A673 (cell line): Measurements from ENCODE around the gene DIDO1.

Source experiments
- EZH2 ChIP-seq: fragments of 200-600 bp; sonication (generic); IDR thresholded peaks from 2 replicates; pipeline ENCODE4 v1.6.1; 2017; ENCODE audit warnings: borderline replicate concordance, low read depth, mild to moderate bottlenecking, mixed read lengths, antibody characterized with exemption, low read length; ENCODE audit not compliant: poor library complexity, severe bottlenecking
- TF ChIP-seq, protein P1 (sequence below): fragments of 300-800, 200-600 bp; sonication (generic); conservative IDR thresholded peaks from 2 replicates; pipeline ENCODE4 v1.5.1; 2017; ENCODE audit warnings: low read depth, mild to moderate bottlenecking, antibody characterized with exemption, low read length, moderate library complexity, mixed read lengths

DNA sequence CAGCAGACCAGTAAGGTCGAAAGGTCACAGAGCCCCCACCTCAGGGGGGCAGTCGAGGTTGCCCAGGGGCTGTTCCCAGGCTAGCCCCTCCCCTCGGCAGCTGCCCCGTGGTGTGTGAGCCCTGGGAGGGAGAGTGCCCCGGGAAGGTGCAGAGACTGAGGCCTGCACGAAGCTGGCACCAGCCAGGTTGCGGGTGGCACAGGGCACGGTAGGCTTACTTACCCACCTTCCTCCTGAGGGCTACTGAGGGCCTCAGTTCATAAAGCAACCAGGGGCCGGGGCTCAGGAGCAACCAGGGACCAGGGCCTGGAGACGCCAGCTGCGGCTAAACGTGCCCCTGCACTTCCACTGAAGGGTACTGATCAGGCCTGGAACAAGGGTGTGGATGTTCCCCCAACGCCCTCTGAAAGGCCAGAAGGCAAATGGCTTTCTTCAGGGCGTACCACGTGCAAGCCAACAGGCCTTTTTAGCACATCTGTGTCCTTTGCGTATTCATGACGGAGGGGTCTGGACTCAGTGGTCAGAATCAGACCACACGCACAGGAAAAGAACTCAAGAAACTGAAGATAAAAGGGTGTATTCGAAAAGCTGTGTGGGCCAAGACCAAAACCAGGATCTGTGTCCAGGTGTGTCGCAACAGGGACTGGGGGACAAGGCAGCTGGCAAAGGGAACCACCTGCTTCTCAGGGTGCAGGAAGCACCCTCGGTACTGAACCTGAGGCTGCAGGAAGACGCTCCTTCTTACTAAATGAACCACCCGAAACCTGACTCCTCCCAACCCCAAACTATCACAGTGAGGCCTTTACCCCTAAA lies 40.2 kb downstream of the DIDO1 start:
- no peak for TF ChIP-seq EZH2
- TF ChIP-seq, protein P1, sequence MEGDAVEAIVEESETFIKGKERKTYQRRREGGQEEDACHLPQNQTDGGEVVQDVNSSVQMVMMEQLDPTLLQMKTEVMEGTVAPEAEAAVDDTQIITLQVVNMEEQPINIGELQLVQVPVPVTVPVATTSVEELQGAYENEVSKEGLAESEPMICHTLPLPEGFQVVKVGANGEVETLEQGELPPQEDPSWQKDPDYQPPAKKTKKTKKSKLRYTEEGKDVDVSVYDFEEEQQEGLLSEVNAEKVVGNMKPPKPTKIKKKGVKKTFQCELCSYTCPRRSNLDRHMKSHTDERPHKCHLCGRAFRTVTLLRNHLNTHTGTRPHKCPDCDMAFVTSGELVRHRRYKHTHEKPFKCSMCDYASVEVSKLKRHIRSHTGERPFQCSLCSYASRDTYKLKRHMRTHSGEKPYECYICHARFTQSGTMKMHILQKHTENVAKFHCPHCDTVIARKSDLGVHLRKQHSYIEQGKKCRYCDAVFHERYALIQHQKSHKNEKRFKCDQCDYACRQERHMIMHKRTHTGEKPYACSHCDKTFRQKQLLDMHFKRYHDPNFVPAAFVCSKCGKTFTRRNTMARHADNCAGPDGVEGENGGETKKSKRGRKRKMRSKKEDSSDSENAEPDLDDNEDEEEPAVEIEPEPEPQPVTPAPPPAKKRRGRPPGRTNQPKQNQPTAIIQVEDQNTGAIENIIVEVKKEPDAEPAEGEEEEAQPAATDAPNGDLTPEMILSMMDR, result no peak
